22Rv1 (cell line): ENCODE measurements around the gene NCLN.

ENCODE experiments used
- ZFX ChIP-seq: fragments of 450-650 bp; IDR thresholded peaks from 2 replicates; pipeline ENCODE4 v1.6.1; 2017; ENCODE audit warnings: antibody characterized with exemption, borderline replicate concordance
- TF ChIP-seq, protein P1 (sequence below): fragments of 450-650 bp; IDR thresholded peaks from 2 replicates; pipeline ENCODE4 v1.5.1; 2017; ENCODE audit warnings: mild to moderate bottlenecking

- TF ChIP-seq, protein P1, sequence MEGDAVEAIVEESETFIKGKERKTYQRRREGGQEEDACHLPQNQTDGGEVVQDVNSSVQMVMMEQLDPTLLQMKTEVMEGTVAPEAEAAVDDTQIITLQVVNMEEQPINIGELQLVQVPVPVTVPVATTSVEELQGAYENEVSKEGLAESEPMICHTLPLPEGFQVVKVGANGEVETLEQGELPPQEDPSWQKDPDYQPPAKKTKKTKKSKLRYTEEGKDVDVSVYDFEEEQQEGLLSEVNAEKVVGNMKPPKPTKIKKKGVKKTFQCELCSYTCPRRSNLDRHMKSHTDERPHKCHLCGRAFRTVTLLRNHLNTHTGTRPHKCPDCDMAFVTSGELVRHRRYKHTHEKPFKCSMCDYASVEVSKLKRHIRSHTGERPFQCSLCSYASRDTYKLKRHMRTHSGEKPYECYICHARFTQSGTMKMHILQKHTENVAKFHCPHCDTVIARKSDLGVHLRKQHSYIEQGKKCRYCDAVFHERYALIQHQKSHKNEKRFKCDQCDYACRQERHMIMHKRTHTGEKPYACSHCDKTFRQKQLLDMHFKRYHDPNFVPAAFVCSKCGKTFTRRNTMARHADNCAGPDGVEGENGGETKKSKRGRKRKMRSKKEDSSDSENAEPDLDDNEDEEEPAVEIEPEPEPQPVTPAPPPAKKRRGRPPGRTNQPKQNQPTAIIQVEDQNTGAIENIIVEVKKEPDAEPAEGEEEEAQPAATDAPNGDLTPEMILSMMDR: no peak
- no peak for TF ChIP-seq ZFX
Measured at GRCh38 chr19:3154957-3155736, 30.6 kb upstream of the NCLN start.
